Panc1 (cell line): ENCODE results near the gene FXR1. TPM values are rescaled to one million over a fixed set of nuclear protein-coding genes. Genes with fewer than 3 reads are reported as not detected.

ENCODE experiments used
- ATAC-seq: fragments of 200-7000 bp; cut with Tn5 transposase; 2 replicates; pipeline ENCODE4 v1.9.1; 2020; ENCODE audit warnings: mild to moderate bottlenecking, moderate library complexity
- BruUV-seq: library from RNA; stranded (reverse); fragments of 400-500 nt; replicated peaks from 2 replicates; lab custom pipeline; 2021; lab: Mats Ljungman, UMichigan
- CTCF ChIA-PET: fragments of 300-600 bp; sonication (Branson Sonifier 250); formaldehyde crosslinking; loops from one replicate; lab custom pipeline; 2022; ENCODE audit warnings: antibody characterized with exemption; lab: Charles Lee
- POLR2A ChIA-PET: fragments of 300-600 bp; sonication (Branson Sonifier 250); formaldehyde crosslinking; loops from one replicate; lab custom pipeline; 2022; ENCODE audit warnings: antibody characterized with exemption; lab: Charles Lee
- DNase-seq: peaks from one replicate; pipeline ENCODE4 v3.0.0-alpha.2; 2010; ENCODE audit warnings: low read depth, low spot score
- H3K27ac ChIP-seq: 2 replicates; pipeline ENCODE4 v1.5.1; 2011; ENCODE audit warnings: mild to moderate bottlenecking, low read length, inconsistent platforms
- H3K27me3 ChIP-seq: fragments of 200-500 bp; sonication (Bioruptor generic); 2 replicates; pipeline ENCODE4 v1.6.0; 2014; ENCODE audit warnings: low read length, inconsistent platforms; ENCODE audit not compliant: control insufficient read depth, insufficient read depth
- H3K36me3 ChIP-seq: fragments of 200-500 bp; sonication (Bioruptor generic); 2 replicates; pipeline ENCODE4 v1.5.1; 2014; ENCODE audit warnings: inconsistent platforms, mild to moderate bottlenecking, low read length, moderate library complexity; ENCODE audit not compliant: control insufficient read depth, insufficient read depth
- H3K4me1 ChIP-seq: 2 replicates; pipeline ENCODE4 v1.5.1; 2011; ENCODE audit warnings: inconsistent platforms, mild to moderate bottlenecking, low read length, moderate library complexity; ENCODE audit not compliant: control insufficient read depth, insufficient read depth
- H3K4me3 ChIP-seq, 2 experiments: 2 replicates each; pipeline ENCODE4 v1.5.1; 2011 to 2012; ENCODE audit warnings: low read depth in 2 of 2, low read length in 2 of 2, mild to moderate bottlenecking in 2 of 2, inconsistent platforms in 1 of 2, moderate library complexity in 1 of 2
- H3K9me3 ChIP-seq: fragments of 200-500 bp; sonication (Bioruptor generic); 2 replicates; pipeline ENCODE4 v1.5.1; 2014; ENCODE audit warnings: low read depth, mild to moderate bottlenecking, inconsistent platforms, low read length, moderate library complexity; ENCODE audit not compliant: control insufficient read depth, insufficient read depth
- POLR2AphosphoS5 ChIP-seq: IDR thresholded peaks from 2 replicates; pipeline ENCODE4 v1.6.1; 2012; ENCODE audit warnings: mild to moderate bottlenecking, low read depth, low read length, moderate library complexity
- REST ChIP-seq, 2 experiments: IDR thresholded peaks; 2 replicates each; pipeline ENCODE4 v1.6.1; 2011 to 2012; ENCODE audit warnings: low read depth in 2 of 2, control low read depth in 1 of 2, low read length in 1 of 2, mild to moderate bottlenecking in 1 of 2, moderate library complexity in 1 of 2; ENCODE audit not compliant: insufficient read depth in 1 of 2
- SIN3A ChIP-seq: IDR thresholded peaks from 2 replicates; pipeline ENCODE4 v1.6.1; 2012; ENCODE audit warnings: low read depth, mild to moderate bottlenecking, low read length, moderate library complexity, borderline replicate concordance; ENCODE audit not compliant: insufficient read depth
- TCF7L2 ChIP-seq: IDR thresholded peaks from 2 replicates; pipeline ENCODE4 v1.6.1; 2011; ENCODE audit warnings: mild to moderate bottlenecking, low read depth, low read length, inconsistent platforms
- in situ Hi-C: cut with HindIII; loops from 2 replicates; pipeline ENCODE4 v1.10.0; 2016; ENCODE audit warnings: low sequenced_read_pairs, low pct_unique_long_range_greater_than_20kb
- intact Hi-C: fragments of 100-400 bp; cut with micrococcal nuclease; formaldehyde crosslinking; loops from one replicate; pipeline ENCODE4 v1.10.0; 2022; ENCODE audit not compliant: unreplicated experiment
- total RNA-seq: library from RNA; stranded (reverse); gene quantifications from one replicate; pipeline ENCODE4 v1.2.1, GENCODE V29; 2021; ENCODE audit not compliant: unreplicated experiment
- TF ChIP-seq, protein P1 (sequence below): fragments of 450-650 bp; IDR thresholded peaks from 2 replicates; pipeline ENCODE4 v1.5.1; 2017; ENCODE audit warnings: mild to moderate bottlenecking

The FXR1 gene
- total RNA-seq, 1 experiment from 2014 or later, result 180 TPM

DNA sequence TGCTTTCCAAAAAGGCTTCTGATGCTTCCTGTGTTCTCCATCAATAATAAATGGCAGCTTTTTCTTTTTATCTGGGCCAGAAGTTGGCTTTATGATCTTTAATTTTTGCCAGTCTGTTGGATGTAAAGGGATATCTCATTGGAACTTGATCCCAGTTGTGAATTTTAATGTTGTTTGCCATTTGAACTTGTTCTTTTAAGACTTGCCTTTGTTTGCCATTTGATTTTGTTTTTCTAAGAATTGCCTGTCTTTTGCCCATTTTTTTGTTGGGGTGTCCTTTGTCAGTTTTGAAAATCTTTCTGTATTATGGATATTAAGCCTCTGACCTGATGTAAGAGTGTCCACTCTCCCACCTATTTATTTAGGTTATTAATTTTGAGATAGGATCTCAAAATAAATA, 9.8 kb downstream of the FXR1 start:
- intact Hi-C loops (no loop called here), in situ Hi-C loops (no loop called here)
- Histone ChIP-seq H3K27ac (no peak overlapping the region), H3K27me3 (no peaks in the 10 kb centered on the region), H3K9me3 (no peaks in the 10 kb centered on the region), H3K4me3 (no peak overlapping the region), H3K4me1 (peaks cover 37% of the 10 kb centered on the region; the same call in 1 of the 2 replicates), H3K36me3 (no peaks in the 10 kb centered on the region)
- ChIA-PET POLR2A (no interaction called here), CTCF (no interaction called here)
- no peak for TF ChIP-seq REST (IDR thresholded peaks at IDR 0.05; ENCODE audit: insufficient read depth in 1 of 2, low read depth in 2 of 2, low read length in 1 of 2)
- no peak for TF ChIP-seq POLR2AphosphoS5
- no peak for TF ChIP-seq SIN3A
- TF ChIP-seq TCF7L2, result no peak
- TF ChIP-seq, protein P1, sequence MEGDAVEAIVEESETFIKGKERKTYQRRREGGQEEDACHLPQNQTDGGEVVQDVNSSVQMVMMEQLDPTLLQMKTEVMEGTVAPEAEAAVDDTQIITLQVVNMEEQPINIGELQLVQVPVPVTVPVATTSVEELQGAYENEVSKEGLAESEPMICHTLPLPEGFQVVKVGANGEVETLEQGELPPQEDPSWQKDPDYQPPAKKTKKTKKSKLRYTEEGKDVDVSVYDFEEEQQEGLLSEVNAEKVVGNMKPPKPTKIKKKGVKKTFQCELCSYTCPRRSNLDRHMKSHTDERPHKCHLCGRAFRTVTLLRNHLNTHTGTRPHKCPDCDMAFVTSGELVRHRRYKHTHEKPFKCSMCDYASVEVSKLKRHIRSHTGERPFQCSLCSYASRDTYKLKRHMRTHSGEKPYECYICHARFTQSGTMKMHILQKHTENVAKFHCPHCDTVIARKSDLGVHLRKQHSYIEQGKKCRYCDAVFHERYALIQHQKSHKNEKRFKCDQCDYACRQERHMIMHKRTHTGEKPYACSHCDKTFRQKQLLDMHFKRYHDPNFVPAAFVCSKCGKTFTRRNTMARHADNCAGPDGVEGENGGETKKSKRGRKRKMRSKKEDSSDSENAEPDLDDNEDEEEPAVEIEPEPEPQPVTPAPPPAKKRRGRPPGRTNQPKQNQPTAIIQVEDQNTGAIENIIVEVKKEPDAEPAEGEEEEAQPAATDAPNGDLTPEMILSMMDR, result no peak
- BruUV-seq, result no TSS peak
- no peak for DNase-seq
- no peak for ATAC-seq

GRCh38 chr3:180923561-180923960, 11.1 kb downstream of the FXR1 start:
- intact Hi-C loops (no loop called here), in situ Hi-C loops (no loop called here)
- no peaks in the 10 kb centered on the region for H3K27me3 ChIP-seq
- ATAC-seq, result no peak
- H3K36me3 ChIP-seq, result no peaks in the 10 kb centered on the region
- no peak for DNase-seq
- ChIA-PET POLR2A (interaction anchor here (0.6 kb wide), 1 partner anchor 16 kb away, joined by 9 read pairs; no protein-coding TSS in a partner anchor), CTCF (no interaction called here)
- TF ChIP-seq, protein P1, result no peak
- no peak for TF ChIP-seq SIN3A
- no peak for TF ChIP-seq POLR2AphosphoS5
- no peak for TF ChIP-seq TCF7L2
- no peak for TF ChIP-seq REST (IDR thresholded peaks at IDR 0.05; ENCODE audit: insufficient read depth in 1 of 2, low read depth in 2 of 2, low read length in 1 of 2)
- peaks cover 33% of the 10 kb centered on the region; the same call in 1 of the 2 replicates for H3K4me1 ChIP-seq
- H3K27ac ChIP-seq, result no peak overlapping the region
- 0 out of 2 replicates have a peak, but pooled peaks cover 3% of the 10 kb centered on the region for H3K9me3 ChIP-seq
- no TSS peak for BruUV-seq
- H3K4me3 ChIP-seq, result no peak overlapping the region
